C4-2B (cell line): ENCODE data around the gene CDHR5.

Experiments used
- ZFX ChIP-seq: fragments of 450-650 bp; IDR thresholded peaks from 2 replicates; pipeline ENCODE4 v1.6.1; 2017
- TF ChIP-seq, protein P1 (sequence below): fragments of 450-650 bp; conservative IDR thresholded peaks from 2 replicates; pipeline ENCODE4 v1.5.1; 2017; ENCODE audit warnings: mild to moderate bottlenecking

DNA sequence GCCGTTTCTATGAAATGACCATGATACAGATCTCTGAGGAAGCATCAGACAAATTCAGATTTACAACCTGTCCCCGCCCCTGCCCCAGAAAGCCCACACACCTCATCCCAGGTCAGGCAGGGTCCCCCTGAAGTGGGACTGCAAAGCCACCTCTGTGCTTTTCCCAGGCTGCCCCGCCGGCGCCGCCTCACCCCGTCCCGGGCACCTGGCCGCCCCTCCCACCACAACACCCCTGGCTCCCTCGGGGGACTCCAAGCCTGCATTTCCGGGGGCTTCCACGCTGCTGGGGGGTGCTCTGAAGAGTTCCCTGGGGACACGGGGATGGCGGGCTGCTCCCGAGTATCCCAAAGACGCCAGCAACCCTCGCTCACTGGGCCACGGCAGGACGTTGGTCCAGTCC, 35.5 kb upstream of the CDHR5 start:
- TF ChIP-seq, protein P1, sequence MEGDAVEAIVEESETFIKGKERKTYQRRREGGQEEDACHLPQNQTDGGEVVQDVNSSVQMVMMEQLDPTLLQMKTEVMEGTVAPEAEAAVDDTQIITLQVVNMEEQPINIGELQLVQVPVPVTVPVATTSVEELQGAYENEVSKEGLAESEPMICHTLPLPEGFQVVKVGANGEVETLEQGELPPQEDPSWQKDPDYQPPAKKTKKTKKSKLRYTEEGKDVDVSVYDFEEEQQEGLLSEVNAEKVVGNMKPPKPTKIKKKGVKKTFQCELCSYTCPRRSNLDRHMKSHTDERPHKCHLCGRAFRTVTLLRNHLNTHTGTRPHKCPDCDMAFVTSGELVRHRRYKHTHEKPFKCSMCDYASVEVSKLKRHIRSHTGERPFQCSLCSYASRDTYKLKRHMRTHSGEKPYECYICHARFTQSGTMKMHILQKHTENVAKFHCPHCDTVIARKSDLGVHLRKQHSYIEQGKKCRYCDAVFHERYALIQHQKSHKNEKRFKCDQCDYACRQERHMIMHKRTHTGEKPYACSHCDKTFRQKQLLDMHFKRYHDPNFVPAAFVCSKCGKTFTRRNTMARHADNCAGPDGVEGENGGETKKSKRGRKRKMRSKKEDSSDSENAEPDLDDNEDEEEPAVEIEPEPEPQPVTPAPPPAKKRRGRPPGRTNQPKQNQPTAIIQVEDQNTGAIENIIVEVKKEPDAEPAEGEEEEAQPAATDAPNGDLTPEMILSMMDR: no peak
- no peak for TF ChIP-seq ZFX
